ENCODE measurements around the gene RNF4.

The RNF4 gene

DNA sequence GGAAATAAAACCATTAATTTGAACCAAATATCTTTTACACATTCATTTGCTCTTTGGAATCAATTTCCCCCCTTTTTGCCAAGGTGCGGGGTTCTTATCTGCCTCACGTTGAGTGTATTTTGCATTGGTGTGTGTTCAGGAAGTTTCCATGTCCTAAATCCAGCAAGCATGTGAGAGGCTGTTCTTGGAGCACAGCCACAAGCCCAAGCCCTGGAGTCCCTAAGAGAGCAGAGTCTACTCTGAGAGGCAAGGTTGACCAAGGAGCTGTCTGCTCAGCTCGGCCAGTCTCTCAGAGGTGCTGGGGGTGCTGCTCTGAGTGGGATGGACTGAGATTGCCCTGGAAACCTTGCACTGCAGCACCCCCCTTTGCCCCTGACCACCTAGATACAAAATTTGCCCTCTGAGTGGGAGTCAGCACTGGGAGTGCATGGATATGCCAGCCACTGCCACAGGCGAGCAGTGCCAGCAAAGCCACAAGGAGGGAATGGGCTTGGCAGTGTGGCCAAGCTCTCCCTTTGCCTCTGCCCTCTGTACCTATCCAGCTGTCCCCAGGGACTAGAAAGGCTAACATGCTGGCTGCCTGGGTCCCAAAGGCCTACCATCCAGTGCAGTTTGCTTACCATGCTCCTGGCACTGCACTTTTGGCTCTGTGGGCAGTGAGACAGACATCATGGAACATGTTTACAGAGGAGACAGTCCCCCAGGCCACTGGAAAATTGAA, 47.1 kb downstream of the RNF4 start:
- H3K4me3 ChIP-seq (ENCODE audit: low read depth, low read length) = no peak overlapping the region
- no peak for TF ChIP-seq MYC (IDR thresholded peaks at IDR 0.05; ENCODE audit: low read depth, low read length)
- TF ChIP-seq, protein P1, sequence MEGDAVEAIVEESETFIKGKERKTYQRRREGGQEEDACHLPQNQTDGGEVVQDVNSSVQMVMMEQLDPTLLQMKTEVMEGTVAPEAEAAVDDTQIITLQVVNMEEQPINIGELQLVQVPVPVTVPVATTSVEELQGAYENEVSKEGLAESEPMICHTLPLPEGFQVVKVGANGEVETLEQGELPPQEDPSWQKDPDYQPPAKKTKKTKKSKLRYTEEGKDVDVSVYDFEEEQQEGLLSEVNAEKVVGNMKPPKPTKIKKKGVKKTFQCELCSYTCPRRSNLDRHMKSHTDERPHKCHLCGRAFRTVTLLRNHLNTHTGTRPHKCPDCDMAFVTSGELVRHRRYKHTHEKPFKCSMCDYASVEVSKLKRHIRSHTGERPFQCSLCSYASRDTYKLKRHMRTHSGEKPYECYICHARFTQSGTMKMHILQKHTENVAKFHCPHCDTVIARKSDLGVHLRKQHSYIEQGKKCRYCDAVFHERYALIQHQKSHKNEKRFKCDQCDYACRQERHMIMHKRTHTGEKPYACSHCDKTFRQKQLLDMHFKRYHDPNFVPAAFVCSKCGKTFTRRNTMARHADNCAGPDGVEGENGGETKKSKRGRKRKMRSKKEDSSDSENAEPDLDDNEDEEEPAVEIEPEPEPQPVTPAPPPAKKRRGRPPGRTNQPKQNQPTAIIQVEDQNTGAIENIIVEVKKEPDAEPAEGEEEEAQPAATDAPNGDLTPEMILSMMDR (IDR thresholded peaks at IDR 0.05; ENCODE audit: low read depth, low read length) = no peak
- no peak for TF ChIP-seq POLR2A (IDR thresholded peaks at IDR 0.05; ENCODE audit: extremely low read depth, insufficient read length)
- TF ChIP-seq, protein P2, sequence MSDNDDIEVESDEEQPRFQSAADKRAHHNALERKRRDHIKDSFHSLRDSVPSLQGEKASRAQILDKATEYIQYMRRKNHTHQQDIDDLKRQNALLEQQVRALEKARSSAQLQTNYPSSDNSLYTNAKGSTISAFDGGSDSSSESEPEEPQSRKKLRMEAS (IDR thresholded peaks at IDR 0.05; ENCODE audit: low read depth, low read length) = no peak
- DNase-seq (ENCODE audit: low read depth) = no peak

DNA sequence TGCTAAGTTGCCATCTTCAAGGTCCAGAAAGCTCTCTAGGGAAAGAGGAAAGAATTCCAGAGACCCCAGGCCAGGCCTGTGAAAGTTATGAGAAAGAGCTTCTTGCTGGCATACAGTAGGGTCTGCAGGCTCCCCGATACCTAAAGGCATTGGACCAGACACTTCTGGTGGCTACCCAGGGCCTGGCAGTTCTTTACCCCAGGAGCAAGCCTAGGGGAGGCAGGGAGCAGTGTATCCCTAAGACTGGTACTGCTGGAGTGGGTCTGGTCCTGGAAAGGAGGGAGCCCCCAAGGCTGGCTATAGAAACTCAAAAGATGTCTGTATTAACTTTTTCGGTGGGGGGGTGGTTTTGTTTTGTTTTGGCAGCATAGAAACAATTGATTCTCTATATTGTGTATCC, 47.7 kb downstream of the RNF4 start:
- TF ChIP-seq MYC (IDR thresholded peaks at IDR 0.05; ENCODE audit: low read depth, low read length) (no peak), POLR2A (IDR thresholded peaks at IDR 0.05; ENCODE audit: extremely low read depth, insufficient read length) (no peak)
- TF ChIP-seq, protein P2 (IDR thresholded peaks at IDR 0.05; ENCODE audit: low read depth, low read length) = no peak
- TF ChIP-seq, protein P1 (IDR thresholded peaks at IDR 0.05; ENCODE audit: low read depth, low read length) = no peak
- no peak overlapping the region for H3K4me3 ChIP-seq (ENCODE audit: low read depth, low read length)
- DNase-seq (ENCODE audit: low read depth) = no peak

DNA sequence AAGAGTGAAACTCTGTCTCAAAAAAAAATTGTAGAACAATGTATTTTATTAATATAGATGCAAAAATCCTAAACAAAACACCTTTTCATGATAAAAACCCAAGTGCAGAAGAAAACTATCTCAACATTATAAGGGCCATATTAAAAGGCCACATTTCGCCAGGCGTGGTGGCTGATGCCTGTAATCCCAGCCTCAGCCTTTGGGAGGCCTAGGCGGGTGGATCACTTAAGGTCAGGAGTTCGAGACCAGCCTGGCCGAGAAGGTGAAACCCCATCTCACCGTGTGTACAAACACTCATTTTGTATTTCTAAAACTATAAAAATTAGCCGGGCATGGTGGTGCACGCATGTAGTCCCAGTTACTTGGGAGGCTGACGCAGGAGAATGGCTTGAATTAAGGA, 57.7 kb downstream of the RNF4 start:
- H3K4me3 ChIP-seq (ENCODE audit: low read depth, low read length) = no peak overlapping the region
- no peak for TF ChIP-seq MYC (IDR thresholded peaks at IDR 0.05; ENCODE audit: low read depth, low read length)
- no peak for TF ChIP-seq POLR2A (IDR thresholded peaks at IDR 0.05; ENCODE audit: extremely low read depth, insufficient read length)
- TF ChIP-seq, protein P2 (IDR thresholded peaks at IDR 0.05; ENCODE audit: low read depth, low read length) = no peak
- TF ChIP-seq, protein P1 (IDR thresholded peaks at IDR 0.05; ENCODE audit: low read depth, low read length) = no peak
- no peak for DNase-seq (ENCODE audit: low read depth)

DNA sequence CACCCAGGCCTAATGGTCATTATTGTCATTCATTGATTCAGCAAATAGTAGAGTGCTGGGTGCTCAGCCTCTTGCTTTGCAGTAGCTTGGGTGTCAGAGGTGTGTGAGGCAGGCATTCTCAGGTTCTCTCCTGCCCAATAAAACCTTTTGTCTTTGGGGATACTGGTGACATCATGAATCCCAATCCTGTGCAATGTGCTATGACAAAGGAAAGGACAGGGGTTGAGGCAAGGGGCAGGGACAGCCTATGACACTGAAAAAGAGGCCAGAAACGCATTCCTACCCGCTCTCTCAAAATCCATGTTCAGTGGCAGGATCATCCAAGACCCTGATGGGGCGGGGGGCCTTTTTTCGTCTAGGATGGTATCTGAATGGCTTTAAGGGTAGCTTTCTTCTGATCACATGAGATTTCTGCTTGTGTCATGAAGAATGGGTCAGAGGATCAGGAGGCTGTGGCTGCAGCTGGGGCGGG, 66.0 kb downstream of the RNF4 start:
- no peak for TF ChIP-seq POLR2A (IDR thresholded peaks at IDR 0.05; ENCODE audit: extremely low read depth, insufficient read length)
- H3K4me3 ChIP-seq (ENCODE audit: low read depth, low read length) = peak overlapping the region; percentile 89
- no peak for DNase-seq (ENCODE audit: low read depth)

DNA sequence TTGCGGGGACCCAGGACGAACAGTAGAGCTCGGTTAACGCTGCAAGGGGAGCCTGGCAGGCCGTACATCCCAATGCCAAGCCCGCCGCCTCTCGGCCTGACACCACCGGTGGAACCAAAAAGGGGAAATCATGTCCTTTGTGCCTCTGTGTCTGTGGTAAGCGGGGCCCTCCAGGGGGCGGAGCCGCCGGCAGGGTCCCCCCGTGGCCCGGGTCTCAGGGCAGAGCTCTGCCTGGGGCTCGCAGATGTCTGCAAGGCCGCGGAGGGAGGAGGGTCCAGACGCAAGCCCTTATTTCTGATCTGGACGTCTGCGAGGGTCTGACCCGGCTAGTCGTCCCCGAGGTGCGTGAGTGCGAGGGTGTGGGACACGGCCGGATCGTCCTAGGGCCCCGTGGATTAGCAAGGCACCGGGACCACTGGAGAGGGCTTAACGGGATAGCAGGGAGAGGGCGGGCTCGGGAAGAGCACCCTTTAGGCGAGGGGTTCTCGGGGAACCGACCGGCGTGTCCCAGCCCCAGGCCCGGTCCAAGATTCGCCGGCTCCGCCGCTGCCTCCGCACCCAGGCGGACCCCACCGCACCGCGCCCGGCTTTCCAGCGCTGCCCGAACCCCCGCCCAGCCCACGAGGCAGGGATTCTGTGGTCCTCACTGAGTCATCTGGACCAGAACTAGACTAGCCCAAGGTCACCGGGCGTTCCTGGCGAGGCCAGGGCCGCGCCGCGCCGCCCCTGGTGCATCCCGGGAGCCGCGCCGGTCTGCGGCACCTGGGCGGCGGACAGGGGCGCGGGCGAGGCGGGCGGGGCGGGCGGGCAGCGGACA, 66.7 kb downstream of the RNF4 start:
- peak overlapping the region; percentile 89 for H3K4me3 ChIP-seq (ENCODE audit: low read depth, low read length)
- TF ChIP-seq, protein P2 (IDR thresholded peaks at IDR 0.05; ENCODE audit: low read depth, low read length) = peak; percentile 79
- peak; percentile 74 for TF ChIP-seq MYC (IDR thresholded peaks at IDR 0.05; ENCODE audit: low read depth, low read length)
- TF ChIP-seq, protein P1 (IDR thresholded peaks at IDR 0.05; ENCODE audit: low read depth, low read length) = peak; percentile 62
- peak; percentile 63 for TF ChIP-seq POLR2A (IDR thresholded peaks at IDR 0.05; ENCODE audit: extremely low read depth, insufficient read length)
- DNase-seq (ENCODE audit: low read depth) = peak; percentile 96
